HepG2 (cell line): ENCODE data around the gene C20orf96. TPM values are rescaled to one million over a fixed set of nuclear protein-coding genes. Genes with fewer than 3 reads are reported as not detected.
A peak's percentile ranks its signal among the peaks of the same experiment; 100 is the strongest.

Experiments
- BORCS8-MEF2B ChIP-seq: sonication (generic); formaldehyde crosslinking; IDR thresholded peaks from 2 replicates; pipeline ENCODE4 v1.8.0; 2022; ENCODE audit warnings: mild to moderate bottlenecking, missing genetic modification reagents
- EED ChIP-seq: sonication (generic); formaldehyde crosslinking; IDR thresholded peaks from 2 replicates; pipeline ENCODE4 v1.5.0; 2020; ENCODE audit warnings: mild to moderate bottlenecking, missing genetic modification reagents
- HNF4A ChIP-seq: sonication (generic); formaldehyde crosslinking; IDR thresholded peaks from 2 replicates; pipeline ENCODE4 v1.4.0; 2020; ENCODE audit warnings: missing genetic modification reagents
- MYNN ChIP-seq: sonication (generic); formaldehyde crosslinking; IDR thresholded peaks from 2 replicates; pipeline ENCODE4 v1.4.0; 2020; ENCODE audit warnings: mild to moderate bottlenecking, low read depth, missing genetic modification reagents
- NR2C2 ChIP-seq: sonication (generic); formaldehyde crosslinking; IDR thresholded peaks from 2 replicates; pipeline ENCODE4 v1.4.0; 2020; ENCODE audit warnings: missing genetic modification reagents, mild to moderate bottlenecking, moderate library complexity, borderline replicate concordance
- PTBP1 ChIP-seq: fragments of 200-400 bp; formaldehyde crosslinking; IDR thresholded peaks from 2 replicates; pipeline ENCODE4 v1.6.1; 2018; ENCODE audit warnings: low read length, low read depth; ENCODE audit not compliant: poor library complexity, severe bottlenecking
- RAD51 ChIP-seq: fragments of 450-650 bp; IDR thresholded peaks from 2 replicates; pipeline ENCODE4 v1.6.1; 2016; ENCODE audit warnings: borderline replicate concordance
- RNF2 ChIP-seq: fragments of 450-650 bp; conservative IDR thresholded peaks from 2 replicates; pipeline ENCODE4 v1.6.1; 2016; ENCODE audit warnings: low read depth
- RXRA ChIP-seq: sonication (generic); formaldehyde crosslinking; IDR thresholded peaks from 2 replicates; pipeline ENCODE4 v1.5.1; 2020; ENCODE audit warnings: missing genetic modification reagents
- TAF1 ChIP-seq: sonication (generic); formaldehyde crosslinking; IDR thresholded peaks from 2 replicates; pipeline ENCODE4 v1.4.0; 2020; ENCODE audit warnings: missing genetic modification reagents
- ZBTB38 ChIP-seq: sonication (generic); formaldehyde crosslinking; IDR thresholded peaks from 2 replicates; pipeline ENCODE4 v1.5.1; 2020; ENCODE audit warnings: mild to moderate bottlenecking, missing genetic modification reagents
- ZBTB7B ChIP-seq: sonication (generic); formaldehyde crosslinking; IDR thresholded peaks from 2 replicates; pipeline ENCODE4 v1.4.0; 2020; ENCODE audit warnings: missing genetic modification reagents
- ZNF124 ChIP-seq: sonication (generic); formaldehyde crosslinking; IDR thresholded peaks from 2 replicates; pipeline ENCODE4 v1.4.0; 2020; ENCODE audit warnings: missing genetic modification reagents
- ZNF160 ChIP-seq: sonication (generic); formaldehyde crosslinking; IDR thresholded peaks from 2 replicates; pipeline ENCODE4 v1.8.0; 2022; ENCODE audit warnings: mild to moderate bottlenecking, inconsistent platforms, missing genetic modification reagents
- ZNF207 ChIP-seq: fragments of 450-650 bp; IDR thresholded peaks from 2 replicates; pipeline ENCODE4 v1.6.1; 2016; ENCODE audit warnings: antibody characterized with exemption, borderline replicate concordance
- ZNF276 ChIP-seq: sonication (generic); formaldehyde crosslinking; IDR thresholded peaks from 2 replicates; pipeline ENCODE4 v1.4.0; 2020; ENCODE audit warnings: mild to moderate bottlenecking, low read depth, missing genetic modification reagents
- ZNF317 ChIP-seq: sonication (generic); formaldehyde crosslinking; IDR thresholded peaks from 2 replicates; pipeline ENCODE4 v1.5.0; 2020; ENCODE audit warnings: mild to moderate bottlenecking, missing genetic modification reagents
- ZNF383 ChIP-seq: sonication (generic); formaldehyde crosslinking; IDR thresholded peaks from 2 replicates; pipeline ENCODE4 v1.4.0; 2020; ENCODE audit warnings: missing genetic modification reagents, mild to moderate bottlenecking, borderline replicate concordance
- ZNF547 ChIP-seq: sonication (generic); formaldehyde crosslinking; IDR thresholded peaks from 2 replicates; pipeline ENCODE4 v1.5.1; 2020; ENCODE audit warnings: mild to moderate bottlenecking, missing genetic modification reagents
- ZNF562 ChIP-seq: sonication (generic); formaldehyde crosslinking; IDR thresholded peaks from 2 replicates; pipeline ENCODE4 v1.8.0; 2022; ENCODE audit warnings: missing genetic modification reagents, borderline replicate concordance
- ZSCAN22 ChIP-seq: sonication (generic); formaldehyde crosslinking; IDR thresholded peaks from 2 replicates; pipeline ENCODE4 v1.4.0; 2020; ENCODE audit warnings: mild to moderate bottlenecking, missing genetic modification reagents
- polyA plus RNA-seq, 8 experiments: library from polyadenylated mRNA; depleted of rRNA in 3 of 8; stranded (reverse) in 7 of 8; unstranded in 1 of 8; fragments of >200 nt; fragmentation: Illumina TruSeq in 4 of 8; extraction: Trizol in 4 of 8; gene quantifications; 2 replicates each; pipeline versions ENCODE4 v1.2.1 to v1.2.3, GENCODE V29; 2011 to 2016; ENCODE audit warnings: low read depth in 4 of 8, missing spikeins in 1 of 8, mixed read lengths in 1 of 8; ENCODE audit not compliant: insufficient read depth in 1 of 8
- total RNA-seq, 5 experiments: library from RNA; depleted of rRNA; stranded (reverse); fragments of >200 nt; fragmentation: Illumina TruSeq; extraction: Trizol; gene quantifications; 2 replicates each; pipeline ENCODE4 v1.2.3, GENCODE V29; 2016; ENCODE audit warnings: low read depth in 1 of 5
- TF ChIP-seq, protein P1 (sequence below): sonication (generic); formaldehyde crosslinking; IDR thresholded peaks from 2 replicates; pipeline ENCODE4 v1.8.0; 2022; ENCODE audit warnings: missing genetic modification reagents, mild to moderate bottlenecking, moderate library complexity, borderline replicate concordance
- TF ChIP-seq, protein P2 (sequence below): sonication (generic); formaldehyde crosslinking; IDR thresholded peaks from 2 replicates; pipeline ENCODE4 v1.4.0; 2020; ENCODE audit warnings: missing genetic modification reagents
- TF ChIP-seq, protein P3 (sequence below): sonication (generic); formaldehyde crosslinking; IDR thresholded peaks from 2 replicates; pipeline ENCODE4 v1.4.0; 2020; ENCODE audit warnings: missing genetic modification reagents; ENCODE audit errors: not compliant biosample characterization

The C20orf96 gene
- total and polyA plus RNA-seq, 2 of the 13 experiments (the other 11 are each of a cell fraction or from before 2014, with no cell fraction given): 3.8 to 20.6 TPM

DNA sequence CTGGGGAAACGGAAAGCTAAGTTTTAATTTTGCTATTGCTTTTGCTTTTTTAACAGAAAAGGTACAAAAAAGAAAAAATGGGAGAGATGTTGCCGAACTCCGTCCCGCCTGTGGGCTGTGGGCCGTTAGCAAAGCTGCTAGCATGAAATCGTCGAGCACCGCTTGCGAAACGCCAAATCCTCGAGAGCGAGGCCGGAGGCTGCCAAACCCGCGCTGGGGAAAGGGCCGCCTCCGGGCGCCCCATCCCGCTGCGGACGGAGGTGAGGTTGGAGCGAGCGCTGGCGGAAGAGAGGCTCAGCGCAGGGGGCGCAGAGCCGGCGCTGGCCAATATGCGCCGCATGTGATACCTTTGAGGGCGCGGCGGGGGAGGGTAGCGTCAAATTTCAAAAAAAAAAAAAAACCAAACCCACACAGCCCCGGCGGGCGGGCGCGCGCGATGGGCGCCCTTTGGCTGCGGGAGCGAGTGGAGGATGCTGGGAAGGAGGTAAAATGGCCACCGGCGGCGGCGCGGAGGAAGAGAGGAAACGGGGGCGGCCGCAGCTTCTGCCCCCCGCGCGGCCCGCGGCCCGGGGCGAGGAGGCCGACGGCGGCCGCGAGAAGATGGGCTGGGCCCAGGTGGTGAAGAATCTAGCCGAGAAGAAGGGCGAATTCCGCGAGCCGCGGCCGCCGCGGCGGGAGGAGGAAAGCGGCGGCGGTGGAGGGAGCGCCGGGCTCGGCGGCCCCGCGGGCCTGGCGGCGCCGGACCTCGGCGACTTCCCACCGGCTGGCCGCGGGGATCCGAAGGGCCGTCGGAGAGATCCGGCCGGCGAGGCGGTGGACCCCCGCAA lies 6.8 kb upstream of the C20orf96 start, which contains the start of gene ZCCHC3 (continued):
- TF ChIP-seq ZNF276 (CRISPR knock-in tag) (peak; percentile 94), RXRA (peak; percentile 96), ZNF124 (CRISPR knock-in tag) (peak; percentile 95), ZSCAN22 (CRISPR knock-in tag) (peak; percentile 62), EED (peak; percentile 90), ZBTB7B (CRISPR knock-in tag) (peak; percentile 95), ZNF317 (CRISPR knock-in tag) (peak; percentile 95), ZNF207 (no peak), ZBTB38 (CRISPR knock-in tag) (peak; percentile 94; the same call in 1 of the 2 replicates), PTBP1 (peak; percentile 99), RNF2 (peak; percentile 97), MYNN (peak; percentile 91), TAF1 (CRISPR knock-in tag) (peak; percentile 97), ZNF383 (CRISPR knock-in tag) (no peak; the same call in 1 of the 2 replicates), HNF4A (CRISPR knock-in tag) (peak; percentile 75), ZNF547 (CRISPR knock-in tag) (peak; percentile 100), NR2C2 (CRISPR knock-in tag) (peak; percentile 82), ZNF562 (CRISPR knock-in tag) (peak; percentile 75; the same call in 1 of the 2 replicates), ZNF160 (CRISPR knock-in tag) (peak; percentile 95; the same call in 1 of the 2 replicates), RAD51 (no peak), BORCS8-MEF2B (CRISPR knock-in tag) (peak; percentile 93)
- TF ChIP-seq, protein P1, sequence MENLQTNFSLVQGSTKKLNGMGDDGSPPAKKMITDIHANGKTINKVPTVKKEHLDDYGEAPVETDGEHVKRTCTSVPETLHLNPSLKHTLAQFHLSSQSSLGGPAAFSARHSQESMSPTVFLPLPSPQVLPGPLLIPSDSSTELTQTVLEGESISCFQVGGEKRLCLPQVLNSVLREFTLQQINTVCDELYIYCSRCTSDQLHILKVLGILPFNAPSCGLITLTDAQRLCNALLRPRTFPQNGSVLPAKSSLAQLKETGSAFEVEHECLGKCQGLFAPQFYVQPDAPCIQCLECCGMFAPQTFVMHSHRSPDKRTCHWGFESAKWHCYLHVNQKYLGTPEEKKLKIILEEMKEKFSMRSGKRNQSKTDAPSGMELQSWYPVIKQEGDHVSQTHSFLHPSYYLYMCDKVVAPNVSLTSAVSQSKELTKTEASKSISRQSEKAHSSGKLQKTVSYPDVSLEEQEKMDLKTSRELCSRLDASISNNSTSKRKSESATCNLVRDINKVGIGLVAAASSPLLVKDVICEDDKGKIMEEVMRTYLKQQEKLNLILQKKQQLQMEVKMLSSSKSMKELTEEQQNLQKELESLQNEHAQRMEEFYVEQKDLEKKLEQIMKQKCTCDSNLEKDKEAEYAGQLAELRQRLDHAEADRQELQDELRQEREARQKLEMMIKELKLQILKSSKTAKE (CRISPR knock-in tag): peak; percentile 89
- TF ChIP-seq, protein P2, sequence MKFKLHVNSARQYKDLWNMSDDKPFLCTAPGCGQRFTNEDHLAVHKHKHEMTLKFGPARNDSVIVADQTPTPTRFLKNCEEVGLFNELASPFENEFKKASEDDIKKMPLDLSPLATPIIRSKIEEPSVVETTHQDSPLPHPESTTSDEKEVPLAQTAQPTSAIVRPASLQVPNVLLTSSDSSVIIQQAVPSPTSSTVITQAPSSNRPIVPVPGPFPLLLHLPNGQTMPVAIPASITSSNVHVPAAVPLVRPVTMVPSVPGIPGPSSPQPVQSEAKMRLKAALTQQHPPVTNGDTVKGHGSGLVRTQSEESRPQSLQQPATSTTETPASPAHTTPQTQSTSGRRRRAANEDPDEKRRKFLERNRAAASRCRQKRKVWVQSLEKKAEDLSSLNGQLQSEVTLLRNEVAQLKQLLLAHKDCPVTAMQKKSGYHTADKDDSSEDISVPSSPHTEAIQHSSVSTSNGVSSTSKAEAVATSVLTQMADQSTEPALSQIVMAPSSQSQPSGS (CRISPR knock-in tag): peak; percentile 95
- TF ChIP-seq, protein P3, sequence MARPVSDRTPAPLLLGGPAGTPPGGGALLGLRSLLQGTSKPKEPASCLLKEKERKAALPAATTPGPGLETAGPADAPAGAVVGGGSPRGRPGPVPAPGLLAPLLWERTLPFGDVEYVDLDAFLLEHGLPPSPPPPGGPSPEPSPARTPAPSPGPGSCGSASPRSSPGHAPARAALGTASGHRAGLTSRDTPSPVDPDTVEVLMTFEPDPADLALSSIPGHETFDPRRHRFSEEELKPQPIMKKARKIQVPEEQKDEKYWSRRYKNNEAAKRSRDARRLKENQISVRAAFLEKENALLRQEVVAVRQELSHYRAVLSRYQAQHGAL: peak; percentile 98
